ENCODE data around the gene IARS1.

Gene IARS1

DNA sequence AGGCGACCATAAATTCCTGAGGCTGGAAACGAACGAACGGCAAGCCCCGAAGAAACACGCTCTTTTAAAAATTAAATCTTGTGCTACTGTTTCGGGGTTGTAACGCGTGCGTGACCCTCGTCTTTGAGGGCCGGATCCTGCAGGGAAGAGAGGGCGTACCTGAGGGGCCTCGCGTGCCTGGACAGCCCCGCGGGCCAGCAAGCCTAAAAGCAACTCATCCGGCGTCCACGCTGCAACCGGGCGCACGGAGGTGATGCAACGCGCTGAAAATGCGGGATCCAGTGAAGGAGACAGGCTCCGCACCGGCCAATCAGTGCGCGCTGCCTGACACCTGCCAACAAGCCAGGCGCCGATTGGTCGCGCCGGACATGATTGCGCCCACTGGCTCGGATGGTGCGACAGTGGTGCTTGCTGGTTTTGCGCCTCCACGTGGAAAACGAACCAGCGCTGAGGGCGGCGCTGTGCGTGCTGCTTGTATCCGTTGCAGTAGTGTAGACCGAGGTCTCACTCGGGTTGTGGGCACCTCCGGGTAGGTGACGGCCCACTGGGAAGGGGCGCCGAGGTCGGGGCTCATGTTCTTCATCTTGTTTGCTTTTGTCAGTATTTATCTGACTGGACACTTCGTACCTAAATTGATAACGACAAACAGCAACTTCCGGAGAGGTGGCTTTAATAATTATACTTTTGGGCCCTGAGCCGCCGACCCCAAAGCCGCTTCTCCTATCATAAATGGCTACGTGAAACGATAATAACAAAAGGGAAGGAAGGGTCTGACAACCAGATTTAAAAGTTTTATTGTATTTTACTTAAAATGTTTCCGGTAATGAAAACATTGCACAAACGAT, at the start of gene IARS1:
TSS of gene IARS1 (minus strand) at position 246 of the 845 bp plus-strand sequence. CDS start 4,278 bp downstream, outside the sequence.
- Mint-ChIP-seq H3K36me3 (peaks cover 19% of the 10 kb centered on the region), H3K9me3 (no peaks in the 10 kb centered on the region), H3K4me1 (peaks cover 22% of the 10 kb centered on the region), H3K27ac (peak within 1 kb of the TSS; percentile 97), H3K27me3 (no peaks in the 10 kb centered on the region), H3K4me3 (peak within 1 kb of the TSS; percentile 99)
- DNase-seq (ENCODE audit: low spot score in 2 of 2): peak; percentile 100
- peak; percentile 95 for ATAC-seq (ENCODE audit: low read depth)

DNA sequence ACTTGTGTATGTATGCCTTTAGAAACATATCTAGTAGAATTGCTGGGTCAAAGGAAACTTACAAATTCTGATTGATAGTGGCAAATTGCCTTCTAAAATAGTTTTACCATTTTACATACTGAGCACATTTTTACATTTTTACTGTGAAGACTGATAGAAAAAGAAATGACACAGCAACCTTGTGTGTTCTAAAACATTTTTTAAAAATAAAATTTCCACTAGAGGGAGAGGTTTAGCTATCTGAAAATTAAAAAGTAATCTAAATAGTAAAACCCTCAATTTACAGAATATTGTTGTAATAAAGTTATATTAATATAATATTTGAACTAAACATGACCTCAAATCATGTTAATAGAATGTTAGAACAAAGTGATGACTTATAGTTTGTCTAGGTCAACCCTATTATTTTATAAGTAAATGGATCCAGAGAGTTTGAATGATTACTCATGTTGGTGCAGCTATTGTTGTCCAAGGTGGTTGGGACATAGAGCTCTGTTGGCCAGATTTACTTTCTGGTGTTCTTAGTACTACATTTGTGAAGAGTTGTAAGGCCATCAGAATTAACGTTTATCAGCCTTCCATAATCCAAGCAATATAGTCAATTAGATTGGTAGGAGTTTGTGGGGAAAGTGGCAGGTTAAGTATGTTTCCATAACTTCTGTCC, 49.5 kb upstream of the IARS1 start:
- H3K4me3 Mint-ChIP-seq: no peak overlapping the region
- H3K27ac Mint-ChIP-seq: no peak overlapping the region
- ATAC-seq (ENCODE audit: low read depth): no peak
- H3K27me3 Mint-ChIP-seq: no peaks in the 10 kb centered on the region
- peaks cover 9% of the 10 kb centered on the region for H3K36me3 Mint-ChIP-seq
- peaks cover 7% of the 10 kb centered on the region for H3K9me3 Mint-ChIP-seq
- H3K4me1 Mint-ChIP-seq: no peaks in the 10 kb centered on the region
- no peak for DNase-seq (ENCODE audit: low spot score in 2 of 2)

DNA sequence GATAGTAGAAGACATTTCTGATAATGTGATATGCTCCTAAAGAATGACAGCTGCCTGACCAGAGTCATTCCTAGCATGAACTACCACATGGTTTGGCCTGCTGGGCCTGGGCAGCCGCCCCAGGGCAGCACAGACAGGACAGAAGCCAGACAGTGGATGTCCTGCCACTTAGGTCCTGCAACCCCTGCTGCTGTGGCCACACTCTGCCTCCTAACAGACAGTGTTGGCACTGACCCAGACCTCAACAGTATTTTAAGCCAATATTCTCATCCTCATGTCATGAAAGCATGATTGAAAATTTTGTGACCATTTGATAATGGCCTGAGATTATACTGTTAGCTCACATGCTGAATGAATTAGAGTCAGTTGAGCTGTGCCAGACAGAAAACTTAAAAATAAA, 48.1 kb upstream of the IARS1 start:
- H3K9me3 Mint-ChIP-seq: peaks cover 7% of the 10 kb centered on the region
- DNase-seq (ENCODE audit: low spot score in 2 of 2): no peak
- no peak overlapping the region for H3K27ac Mint-ChIP-seq
- no peaks in the 10 kb centered on the region for H3K27me3 Mint-ChIP-seq
- ATAC-seq (ENCODE audit: low read depth): no peak
- no peaks in the 10 kb centered on the region for H3K4me1 Mint-ChIP-seq
- peaks cover 9% of the 10 kb centered on the region for H3K36me3 Mint-ChIP-seq
- H3K4me3 Mint-ChIP-seq: no peak overlapping the region

GRCh38 chr9:92333282-92333634, 39.8 kb upstream of the IARS1 start:
- Mint-ChIP-seq H3K9me3 (no peaks in the 10 kb centered on the region), H3K4me3 (no peak overlapping the region), H3K27ac (no peak overlapping the region), H3K36me3 (peaks cover 4% of the 10 kb centered on the region), H3K27me3 (no peaks in the 10 kb centered on the region), H3K4me1 (no peaks in the 10 kb centered on the region)
- no peak for ATAC-seq (ENCODE audit: low read depth)
- no peak for DNase-seq (ENCODE audit: low spot score in 2 of 2)

GRCh38 chr9:92332577-92333281, 39.2 kb upstream of the IARS1 start:
- Mint-ChIP-seq H3K27ac (no peak overlapping the region), H3K4me3 (no peak overlapping the region), H3K9me3 (no peaks in the 10 kb centered on the region), H3K36me3 (peaks cover 4% of the 10 kb centered on the region), H3K27me3 (no peaks in the 10 kb centered on the region), H3K4me1 (no peaks in the 10 kb centered on the region)
- DNase-seq (ENCODE audit: low spot score in 2 of 2): no peak
- ATAC-seq (ENCODE audit: low read depth): no peak

DNA sequence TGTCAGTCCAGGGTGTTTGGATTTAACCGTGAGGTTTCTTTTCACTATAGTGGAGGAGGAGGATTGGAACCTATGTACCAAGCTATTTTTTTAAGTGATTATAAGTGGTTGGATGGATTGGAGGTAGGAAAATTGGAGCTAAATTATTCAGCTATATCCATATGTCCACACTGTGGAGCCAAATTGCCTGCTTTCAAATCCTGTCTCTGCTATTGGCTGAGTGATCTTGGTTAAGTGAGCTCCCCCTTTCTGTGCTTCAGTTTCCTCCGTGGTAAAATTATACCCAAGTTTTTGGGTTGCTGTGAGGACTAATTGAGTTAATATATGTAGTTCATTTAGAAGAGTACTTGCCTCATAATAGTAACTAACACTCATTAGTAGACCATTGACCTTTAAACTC, 34.7 kb upstream of the IARS1 start:
- DNase-seq (ENCODE audit: low spot score in 2 of 2) (no peak), ATAC-seq (ENCODE audit: low read depth) (no peak)
- H3K27ac Mint-ChIP-seq: no peak overlapping the region
- H3K36me3 Mint-ChIP-seq: peaks cover 4% of the 10 kb centered on the region
- H3K4me1 Mint-ChIP-seq: peaks cover 15% of the 10 kb centered on the region
- no peaks in the 10 kb centered on the region for H3K9me3 Mint-ChIP-seq
- no peak overlapping the region for H3K4me3 Mint-ChIP-seq
- no peaks in the 10 kb centered on the region for H3K27me3 Mint-ChIP-seq

- Mint-ChIP-seq H3K4me1 (peaks cover 17% of the 10 kb centered on the region), H3K36me3 (peaks cover 3% of the 10 kb centered on the region), H3K27me3 (no peaks in the 10 kb centered on the region), H3K9me3 (no peaks in the 10 kb centered on the region), H3K4me3 (no peak overlapping the region), H3K27ac (no peak overlapping the region)
- DNase-seq (ENCODE audit: low spot score in 2 of 2) (no peak), ATAC-seq (ENCODE audit: low read depth) (no peak)
These were observed 33.9 kb upstream of the IARS1 start for GRCh38 chr9:92327283-92327850.

- Mint-ChIP-seq H3K4me1 (peaks cover 17% of the 10 kb centered on the region), H3K4me3 (peak overlapping the region; percentile 100), H3K36me3 (peaks cover 5% of the 10 kb centered on the region), H3K27me3 (no peaks in the 10 kb centered on the region), H3K27ac (peak overlapping the region; percentile 99), H3K9me3 (no peaks in the 10 kb centered on the region)
- no peak for ATAC-seq (ENCODE audit: low read depth)
- DNase-seq (ENCODE audit: low spot score in 2 of 2): no peak
These were observed 32.5 kb upstream of the IARS1 start for GRCh38 chr9:92325991-92326500.

- Mint-ChIP-seq H3K27ac (peak within 1 kb of the TSS; percentile 99), H3K4me3 (peak within 1 kb of the TSS; percentile 100), H3K36me3 (peaks cover 8% of the 10 kb centered on the region), H3K27me3 (no peaks in the 10 kb centered on the region), H3K4me1 (peaks cover 17% of the 10 kb centered on the region), H3K9me3 (no peaks in the 10 kb centered on the region)
- ATAC-seq (ENCODE audit: low read depth): peak; percentile 92
- peak; percentile 81 to 84 for DNase-seq (ENCODE audit: low spot score in 2 of 2)
These were observed 31.9 kb upstream of the IARS1 start, which contains the start of the genes CENPP and NOL8 for GRCh38 chr9:92325269-92325990. TSS of gene CENPP (plus strand) at chr9:92325953. TSS of gene NOL8 (minus strand) at chr9:92325350. CDS start at chr9:92324161, 1,189 bp downstream.

- Mint-ChIP-seq H3K27me3 (no peaks in the 10 kb centered on the region), H3K4me1 (peaks cover 17% of the 10 kb centered on the region), H3K4me3 (peak overlapping the region; percentile 100), H3K36me3 (peaks cover 14% of the 10 kb centered on the region), H3K27ac (peak overlapping the region; percentile 99), H3K9me3 (no peaks in the 10 kb centered on the region)
- ATAC-seq (ENCODE audit: low read depth) (no peak), DNase-seq (ENCODE audit: low spot score in 2 of 2) (no peak)
These were observed 31.4 kb upstream of the IARS1 start for GRCh38 chr9:92324889-92325268.

GRCh38 chr9:92324431-92324830, 30.9 kb upstream of the IARS1 start:
- ATAC-seq (ENCODE audit: low read depth): no peak

DNA sequence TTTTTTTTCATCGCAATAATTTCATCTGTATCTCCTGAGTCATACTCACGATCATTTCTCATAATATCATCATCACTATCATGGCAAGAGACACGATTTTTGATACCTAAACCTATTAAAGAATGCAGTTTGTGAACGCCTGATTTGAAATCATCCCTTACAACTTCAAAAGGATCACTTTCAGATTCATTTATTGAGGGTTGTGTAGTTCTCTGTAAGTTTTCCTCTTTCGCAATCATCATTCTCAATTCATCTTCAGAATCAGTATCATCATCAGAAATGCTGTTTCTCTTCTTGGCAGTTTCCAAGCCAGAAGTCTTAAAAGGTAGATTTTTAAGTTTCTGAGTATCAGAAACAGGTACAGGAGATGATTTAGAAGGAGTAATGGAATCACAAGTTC, 22.0 kb upstream of the IARS1 start:
- H3K9me3 Mint-ChIP-seq: no peaks in the 10 kb centered on the region
- H3K4me1 Mint-ChIP-seq: peaks cover 17% of the 10 kb centered on the region
- no peak for ATAC-seq (ENCODE audit: low read depth)
- H3K27me3 Mint-ChIP-seq: no peaks in the 10 kb centered on the region
- no peak for DNase-seq (ENCODE audit: low spot score in 2 of 2)
- no peak overlapping the region for H3K4me3 Mint-ChIP-seq
- H3K36me3 Mint-ChIP-seq: peaks cover 46% of the 10 kb centered on the region
- H3K27ac Mint-ChIP-seq: no peak overlapping the region

More at GRCh38 chr9:92324431-92324830, 30.9 kb upstream of the IARS1 start:
- no peak for DNase-seq (ENCODE audit: low spot score in 2 of 2)
- H3K27me3 Mint-ChIP-seq: no peaks in the 10 kb centered on the region
- H3K4me3 Mint-ChIP-seq: peak overlapping the region; percentile 100
- H3K27ac Mint-ChIP-seq: peak overlapping the region; percentile 99
- no peaks in the 10 kb centered on the region for H3K9me3 Mint-ChIP-seq
- H3K4me1 Mint-ChIP-seq: peaks cover 17% of the 10 kb centered on the region
- H3K36me3 Mint-ChIP-seq: peaks cover 16% of the 10 kb centered on the region

- Mint-ChIP-seq H3K4me3 (no peak overlapping the region), H3K9me3 (no peaks in the 10 kb centered on the region), H3K36me3 (peaks cover 45% of the 10 kb centered on the region), H3K4me1 (peaks cover 21% of the 10 kb centered on the region), H3K27ac (peak overlapping the region; percentile 45), H3K27me3 (no peaks in the 10 kb centered on the region)
- ATAC-seq (ENCODE audit: low read depth) (no peak), DNase-seq (ENCODE audit: low spot score in 2 of 2) (no peak)
These were observed 20.1 kb upstream of the IARS1 start for GRCh38 chr9:92313624-92314012.
